SK-N-SH treated with all-trans-retinoic acid at 6 μM for 48 hours (cell line): ENCODE data around the gene PIEZO1.
A peak's percentile ranks its signal among the peaks of the same experiment; 100 is the strongest.
"Not testable (repeated sequence)": the region's sequence is repeated elsewhere in the genome, so short reads cannot be mapped to it uniquely, and the experiment has no call there.

ENCODE experiments used
- ATAC-seq: fragments of 200-7000 bp; cut with Tn5 transposase; 3 replicates; pipeline ENCODE4 v1.9.1; 2020; ENCODE audit warnings: mild to moderate bottlenecking, moderate library complexity
- ARNTL ChIP-seq: fragments of 450-650 bp; formaldehyde crosslinking; IDR thresholded peaks from 2 replicates; pipeline ENCODE4 v1.5.0; 2020; ENCODE audit warnings: low read depth, mild to moderate bottlenecking, moderate library complexity, borderline replicate concordance
- BACH2 ChIP-seq: fragments of 250-450 bp; sonication (Bioruptor Pico); IDR thresholded peaks from 2 replicates; pipeline ENCODE4 v1.9.0; 2021; ENCODE audit warnings: mild to moderate bottlenecking, borderline replicate concordance
- CSDC2 ChIP-seq: fragments of 250-450 bp; sonication (Bioruptor Pico); IDR thresholded peaks from 2 replicates; pipeline ENCODE4 v1.5.0; 2020; ENCODE audit warnings: mild to moderate bottlenecking, moderate library complexity
- ESRRG ChIP-seq: fragments of 250-450 bp; sonication (Bioruptor Pico); IDR thresholded peaks from 2 replicates; pipeline ENCODE4 v1.6.1; 2021; ENCODE audit warnings: mild to moderate bottlenecking
- GLIS3 ChIP-seq: fragments of 250-450 bp; sonication (Bioruptor Pico); IDR thresholded peaks from 2 replicates; pipeline ENCODE4 v1.5.0; 2020; ENCODE audit warnings: mild to moderate bottlenecking, moderate library complexity
- OSR1 ChIP-seq: fragments of 250-450 bp; sonication (Bioruptor Pico); IDR thresholded peaks from 2 replicates; pipeline ENCODE4 v1.8.0; 2022; ENCODE audit warnings: moderate library complexity, mild to moderate bottlenecking, inconsistent platforms
- PPARA ChIP-seq: fragments of 250-450 bp; sonication (Bioruptor Pico); IDR thresholded peaks from 2 replicates; pipeline ENCODE4 v1.5.0; 2020; ENCODE audit warnings: mild to moderate bottlenecking, borderline replicate concordance
- RARB ChIP-seq: fragments of 250-450 bp; sonication (Bioruptor Pico); IDR thresholded peaks from 2 replicates; pipeline ENCODE4 v1.8.0; 2021; ENCODE audit warnings: mild to moderate bottlenecking, moderate library complexity
- TCF4 ChIP-seq: fragments of 250-450 bp; sonication (Bioruptor Pico); IDR thresholded peaks from 2 replicates; pipeline ENCODE4 v1.8.0; 2021; ENCODE audit warnings: mild to moderate bottlenecking, moderate library complexity, borderline replicate concordance
- TOX ChIP-seq: fragments of 250-450 bp; sonication (Bioruptor Pico); IDR thresholded peaks from 2 replicates; pipeline ENCODE4 v1.8.0; 2021; ENCODE audit warnings: mild to moderate bottlenecking, moderate library complexity, borderline replicate concordance
- ZC3H10 ChIP-seq: fragments of 250-450 bp; sonication (Bioruptor Pico); IDR thresholded peaks from 2 replicates; pipeline ENCODE4 v1.5.1; 2021; ENCODE audit warnings: mild to moderate bottlenecking, moderate library complexity
- ZFP3 ChIP-seq: fragments of 250-450 bp; sonication (Bioruptor Pico); IDR thresholded peaks from 2 replicates; pipeline ENCODE4 v1.5.0; 2020; ENCODE audit warnings: mild to moderate bottlenecking, moderate library complexity
- ZFP30 ChIP-seq: fragments of 450-650 bp; formaldehyde crosslinking; IDR thresholded peaks from 2 replicates; pipeline ENCODE4 v1.5.0; 2022; ENCODE audit warnings: mild to moderate bottlenecking, moderate library complexity
- ZNF70 ChIP-seq: fragments of 450-650 bp; formaldehyde crosslinking; IDR thresholded peaks from 2 replicates; pipeline ENCODE4 v1.5.0; 2020; ENCODE audit warnings: mild to moderate bottlenecking, moderate library complexity
- ZNF8 ChIP-seq: fragments of 450-650 bp; formaldehyde crosslinking; IDR thresholded peaks from 2 replicates; pipeline ENCODE4 v1.5.0; 2020; ENCODE audit warnings: mild to moderate bottlenecking, moderate library complexity
- TF ChIP-seq, protein P1 (sequence below): fragments of 250-450 bp; sonication (Bioruptor Pico); IDR thresholded peaks from 2 replicates; pipeline ENCODE4 v1.5.1; 2020; ENCODE audit warnings: low read depth, mild to moderate bottlenecking, moderate library complexity
- TF ChIP-seq, protein P2 (sequence below): fragments of 250-450 bp; sonication (Bioruptor Pico); IDR thresholded peaks from 2 replicates; pipeline ENCODE4 v1.5.1; 2021; ENCODE audit warnings: mild to moderate bottlenecking, moderate library complexity
- TF ChIP-seq, protein P3 (sequence below): fragments of 250-450 bp; sonication (Bioruptor Pico); IDR thresholded peaks from 2 replicates; pipeline ENCODE4 v1.5.0; 2020; ENCODE audit warnings: mild to moderate bottlenecking, moderate library complexity
- TF ChIP-seq, protein P4 (sequence below): fragments of 250-450 bp; sonication (Bioruptor Pico); IDR thresholded peaks from 2 replicates; pipeline ENCODE4 v1.8.0; 2021; ENCODE audit warnings: low read depth, mild to moderate bottlenecking, moderate library complexity, borderline replicate concordance
- TF ChIP-seq, protein P5 (sequence below): fragments of 250-450 bp; sonication (Bioruptor Pico); IDR thresholded peaks from 2 replicates; pipeline ENCODE4 v1.8.0; 2020; ENCODE audit warnings: mild to moderate bottlenecking, moderate library complexity, borderline replicate concordance

PIEZO1 gene

DNA sequence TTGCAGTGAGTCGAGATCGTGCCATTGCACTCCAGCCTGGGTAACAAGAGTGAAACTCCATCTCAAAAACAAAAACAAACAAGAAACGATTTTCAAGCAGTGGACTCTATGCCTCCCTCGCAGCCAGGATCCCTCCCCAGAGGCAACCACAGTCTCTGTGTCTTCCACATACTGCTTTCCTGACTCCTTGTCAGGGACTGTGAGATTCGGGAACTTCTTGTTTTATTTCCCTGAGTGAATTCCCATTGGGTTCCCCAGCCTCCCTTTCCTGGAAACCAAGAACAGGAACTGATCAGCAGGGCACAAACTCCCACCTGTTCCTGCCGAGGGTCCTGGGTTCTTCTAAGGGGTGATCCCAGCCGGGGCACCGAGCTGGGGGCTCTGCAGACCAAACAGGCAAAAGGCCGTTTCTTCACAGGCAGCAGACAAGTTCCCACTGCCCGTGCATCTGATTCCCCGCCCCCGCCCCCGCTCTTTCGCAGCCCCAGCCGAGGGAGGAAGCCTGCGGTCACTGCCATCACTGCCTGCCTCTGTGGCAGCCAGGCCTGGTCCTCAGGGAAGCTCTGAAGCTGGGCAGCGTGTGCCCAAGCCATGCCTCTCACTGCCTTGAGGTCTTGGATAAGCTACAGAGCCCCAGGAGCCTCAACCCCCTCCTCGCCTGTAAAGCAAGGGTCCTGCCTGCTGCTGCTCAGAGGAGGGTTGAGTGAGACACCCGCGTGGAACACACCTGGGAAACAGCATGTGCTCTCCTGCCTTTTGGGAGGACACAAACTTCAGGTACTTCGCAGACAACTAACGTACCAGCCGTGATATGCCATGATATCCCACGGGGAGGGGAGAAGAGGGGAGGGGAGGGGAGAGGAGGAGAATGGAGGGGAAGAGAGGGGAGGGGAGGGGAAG, 5.5 kb upstream of the PIEZO1 start:
- TF ChIP-seq CSDC2 (CRISPR knock-in tag) (no peak), GLIS3 (CRISPR knock-in tag) (no peak), PPARA (no peak), RARB (CRISPR knock-in tag) (no peak), ZC3H10 (no peak), ZFP30 (CRISPR knock-in tag) (no peak), ZNF70 (CRISPR knock-in tag) (no peak)
- TF ChIP-seq, protein P1, sequence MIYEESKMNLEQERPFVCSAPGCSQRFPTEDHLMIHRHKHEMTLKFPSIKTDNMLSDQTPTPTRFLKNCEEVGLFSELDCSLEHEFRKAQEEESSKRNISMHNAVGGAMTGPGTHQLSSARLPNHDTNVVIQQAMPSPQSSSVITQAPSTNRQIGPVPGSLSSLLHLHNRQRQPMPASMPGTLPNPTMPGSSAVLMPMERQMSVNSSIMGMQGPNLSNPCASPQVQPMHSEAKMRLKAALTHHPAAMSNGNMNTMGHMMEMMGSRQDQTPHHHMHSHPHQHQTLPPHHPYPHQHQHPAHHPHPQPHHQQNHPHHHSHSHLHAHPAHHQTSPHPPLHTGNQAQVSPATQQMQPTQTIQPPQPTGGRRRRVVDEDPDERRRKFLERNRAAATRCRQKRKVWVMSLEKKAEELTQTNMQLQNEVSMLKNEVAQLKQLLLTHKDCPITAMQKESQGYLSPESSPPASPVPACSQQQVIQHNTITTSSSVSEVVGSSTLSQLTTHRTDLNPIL (CRISPR knock-in tag): no peak
- TF ChIP-seq, protein P2, sequence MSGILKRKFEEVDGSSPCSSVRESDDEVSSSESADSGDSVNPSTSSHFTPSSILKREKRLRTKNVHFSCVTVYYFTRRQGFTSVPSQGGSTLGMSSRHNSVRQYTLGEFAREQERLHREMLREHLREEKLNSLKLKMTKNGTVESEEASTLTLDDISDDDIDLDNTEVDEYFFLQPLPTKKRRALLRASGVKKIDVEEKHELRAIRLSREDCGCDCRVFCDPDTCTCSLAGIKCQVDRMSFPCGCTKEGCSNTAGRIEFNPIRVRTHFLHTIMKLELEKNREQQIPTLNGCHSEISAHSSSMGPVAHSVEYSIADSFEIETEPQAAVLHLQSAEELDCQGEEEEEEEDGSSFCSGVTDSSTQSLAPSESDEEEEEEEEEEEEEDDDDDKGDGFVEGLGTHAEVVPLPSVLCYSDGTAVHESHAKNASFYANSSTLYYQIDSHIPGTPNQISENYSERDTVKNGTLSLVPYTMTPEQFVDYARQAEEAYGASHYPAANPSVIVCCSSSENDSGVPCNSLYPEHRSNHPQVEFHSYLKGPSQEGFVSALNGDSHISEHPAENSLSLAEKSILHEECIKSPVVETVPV (CRISPR knock-in tag): no peak
- peak; percentile 23 for ATAC-seq

DNA sequence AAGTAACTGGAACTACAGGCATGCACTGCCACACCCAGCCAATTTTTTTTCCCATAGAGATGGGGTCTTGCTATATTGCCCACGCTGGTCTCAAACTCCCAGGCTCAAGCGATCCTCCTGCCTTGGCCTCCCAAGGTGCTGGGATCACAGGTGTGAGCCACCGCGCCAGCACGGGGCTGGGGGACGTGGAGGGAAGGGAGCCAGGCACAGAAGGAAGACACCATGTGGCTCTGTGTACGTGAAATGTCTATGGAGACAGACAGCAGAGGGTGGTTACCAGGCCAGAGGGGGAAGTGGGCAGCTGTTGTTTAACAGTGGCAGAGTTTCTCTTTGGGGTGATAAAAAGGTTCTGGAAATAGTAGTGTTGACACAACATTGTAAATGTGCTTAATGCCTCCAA, 4.6 kb upstream of the PIEZO1 start:
- ATAC-seq: no peak
- TF ChIP-seq PPARA (no peak), ZC3H10 (no peak), BACH2 (no peak)
- TF ChIP-seq, all 23 proteins: peak for 0

DNA sequence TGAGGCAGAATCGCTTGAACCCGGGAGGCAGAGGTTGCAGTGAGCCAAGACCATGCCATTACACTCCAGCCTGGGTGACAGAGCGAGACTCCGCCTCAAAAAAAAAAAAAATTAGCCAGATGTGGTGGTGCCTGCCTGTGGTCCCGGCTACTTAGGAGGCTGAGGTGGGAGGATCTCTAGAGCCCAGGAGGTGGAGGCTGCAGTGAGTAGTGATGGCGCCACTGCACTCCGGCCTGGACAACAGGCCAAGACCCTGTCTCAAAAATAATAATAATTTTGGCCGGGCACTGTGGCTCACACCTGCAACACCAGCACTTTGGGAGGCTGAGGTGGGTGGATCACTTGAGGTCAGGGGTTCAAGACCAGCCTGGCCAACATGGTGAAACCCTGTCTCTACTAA, 3.7 kb upstream of the PIEZO1 start:
- ATAC-seq: not testable (repeated sequence)

DNA sequence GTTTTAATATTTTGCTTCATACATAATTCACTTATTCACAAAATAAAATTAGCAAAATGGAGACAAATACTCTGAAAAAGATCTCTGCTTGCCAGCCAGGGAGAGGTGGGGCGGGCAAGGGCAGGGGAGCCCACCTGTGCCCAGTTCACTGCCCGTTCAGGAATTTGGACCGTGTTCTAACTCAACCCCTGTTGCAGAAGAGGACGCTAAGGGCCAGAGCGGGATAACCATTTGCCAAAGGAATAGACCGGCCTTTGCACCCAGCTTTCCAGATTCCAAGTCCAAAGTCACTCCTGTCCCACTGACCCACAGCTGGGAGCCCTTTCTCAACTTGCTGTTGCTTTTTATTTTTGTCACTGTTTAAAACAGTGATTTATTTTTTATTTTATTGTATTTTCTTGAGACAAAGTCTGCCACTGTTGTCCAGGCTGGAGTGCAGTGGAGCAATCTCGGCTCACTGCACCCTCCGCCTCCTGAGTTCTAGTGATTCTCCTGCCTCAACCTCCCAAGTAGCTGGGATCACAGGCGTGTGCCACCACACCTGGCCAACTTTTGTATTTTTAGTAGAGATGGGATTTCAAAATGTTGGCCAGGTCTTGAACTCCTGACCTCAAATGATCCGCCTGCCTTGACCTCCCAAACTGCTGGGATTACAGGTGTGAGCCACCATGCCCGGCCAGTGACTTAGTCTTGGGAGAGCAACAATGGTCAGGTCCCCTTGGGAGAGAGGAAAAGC, 2.7 kb upstream of the PIEZO1 start:
- no peak for ATAC-seq
- TF ChIP-seq GLIS3 (CRISPR knock-in tag) (no peak), PPARA (no peak), ZC3H10 (no peak), ZFP3 (CRISPR knock-in tag) (no peak), BACH2 (no peak), TOX (CRISPR knock-in tag) (no peak), ARNTL (no peak), RARB (CRISPR knock-in tag) (no peak), ESRRG (no peak), ZFP30 (CRISPR knock-in tag) (no peak), ZNF8 (no peak), CSDC2 (CRISPR knock-in tag) (no peak), TCF4 (CRISPR knock-in tag) (no peak), OSR1 (CRISPR knock-in tag) (no peak)
- TF ChIP-seq, protein P3, sequence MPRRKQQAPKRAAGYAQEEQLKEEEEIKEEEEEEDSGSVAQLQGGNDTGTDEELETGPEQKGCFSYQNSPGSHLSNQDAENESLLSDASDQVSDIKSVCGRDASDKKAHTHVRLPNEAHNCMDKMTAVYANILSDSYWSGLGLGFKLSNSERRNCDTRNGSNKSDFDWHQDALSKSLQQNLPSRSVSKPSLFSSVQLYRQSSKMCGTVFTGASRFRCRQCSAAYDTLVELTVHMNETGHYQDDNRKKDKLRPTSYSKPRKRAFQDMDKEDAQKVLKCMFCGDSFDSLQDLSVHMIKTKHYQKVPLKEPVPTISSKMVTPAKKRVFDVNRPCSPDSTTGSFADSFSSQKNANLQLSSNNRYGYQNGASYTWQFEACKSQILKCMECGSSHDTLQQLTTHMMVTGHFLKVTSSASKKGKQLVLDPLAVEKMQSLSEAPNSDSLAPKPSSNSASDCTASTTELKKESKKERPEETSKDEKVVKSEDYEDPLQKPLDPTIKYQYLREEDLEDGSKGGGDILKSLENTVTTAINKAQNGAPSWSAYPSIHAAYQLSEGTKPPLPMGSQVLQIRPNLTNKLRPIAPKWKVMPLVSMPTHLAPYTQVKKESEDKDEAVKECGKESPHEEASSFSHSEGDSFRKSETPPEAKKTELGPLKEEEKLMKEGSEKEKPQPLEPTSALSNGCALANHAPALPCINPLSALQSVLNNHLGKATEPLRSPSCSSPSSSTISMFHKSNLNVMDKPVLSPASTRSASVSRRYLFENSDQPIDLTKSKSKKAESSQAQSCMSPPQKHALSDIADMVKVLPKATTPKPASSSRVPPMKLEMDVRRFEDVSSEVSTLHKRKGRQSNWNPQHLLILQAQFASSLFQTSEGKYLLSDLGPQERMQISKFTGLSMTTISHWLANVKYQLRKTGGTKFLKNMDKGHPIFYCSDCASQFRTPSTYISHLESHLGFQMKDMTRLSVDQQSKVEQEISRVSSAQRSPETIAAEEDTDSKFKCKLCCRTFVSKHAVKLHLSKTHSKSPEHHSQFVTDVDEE (CRISPR knock-in tag): no peak
- TF ChIP-seq, protein P4, sequence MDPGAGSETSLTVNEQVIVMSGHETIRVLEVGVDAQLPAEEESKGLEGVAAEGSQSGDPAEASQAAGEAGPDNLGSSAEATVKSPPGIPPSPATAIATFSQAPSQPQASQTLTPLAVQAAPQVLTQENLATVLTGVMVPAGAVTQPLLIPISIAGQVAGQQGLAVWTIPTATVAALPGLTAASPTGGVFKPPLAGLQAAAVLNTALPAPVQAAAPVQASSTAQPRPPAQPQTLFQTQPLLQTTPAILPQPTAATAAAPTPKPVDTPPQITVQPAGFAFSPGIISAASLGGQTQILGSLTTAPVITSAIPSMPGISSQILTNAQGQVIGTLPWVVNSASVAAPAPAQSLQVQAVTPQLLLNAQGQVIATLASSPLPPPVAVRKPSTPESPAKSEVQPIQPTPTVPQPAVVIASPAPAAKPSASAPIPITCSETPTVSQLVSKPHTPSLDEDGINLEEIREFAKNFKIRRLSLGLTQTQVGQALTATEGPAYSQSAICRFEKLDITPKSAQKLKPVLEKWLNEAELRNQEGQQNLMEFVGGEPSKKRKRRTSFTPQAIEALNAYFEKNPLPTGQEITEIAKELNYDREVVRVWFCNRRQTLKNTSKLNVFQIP (CRISPR knock-in tag): no peak
- TF ChIP-seq, protein P1 (CRISPR knock-in tag): no peak
- TF ChIP-seq, protein P2 (CRISPR knock-in tag): no peak
- TF ChIP-seq, protein P5, sequence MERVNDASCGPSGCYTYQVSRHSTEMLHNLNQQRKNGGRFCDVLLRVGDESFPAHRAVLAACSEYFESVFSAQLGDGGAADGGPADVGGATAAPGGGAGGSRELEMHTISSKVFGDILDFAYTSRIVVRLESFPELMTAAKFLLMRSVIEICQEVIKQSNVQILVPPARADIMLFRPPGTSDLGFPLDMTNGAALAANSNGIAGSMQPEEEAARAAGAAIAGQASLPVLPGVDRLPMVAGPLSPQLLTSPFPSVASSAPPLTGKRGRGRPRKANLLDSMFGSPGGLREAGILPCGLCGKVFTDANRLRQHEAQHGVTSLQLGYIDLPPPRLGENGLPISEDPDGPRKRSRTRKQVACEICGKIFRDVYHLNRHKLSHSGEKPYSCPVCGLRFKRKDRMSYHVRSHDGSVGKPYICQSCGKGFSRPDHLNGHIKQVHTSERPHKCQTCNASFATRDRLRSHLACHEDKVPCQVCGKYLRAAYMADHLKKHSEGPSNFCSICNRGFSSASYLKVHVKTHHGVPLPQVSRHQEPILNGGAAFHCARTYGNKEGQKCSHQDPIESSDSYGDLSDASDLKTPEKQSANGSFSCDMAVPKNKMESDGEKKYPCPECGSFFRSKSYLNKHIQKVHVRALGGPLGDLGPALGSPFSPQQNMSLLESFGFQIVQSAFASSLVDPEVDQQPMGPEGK (CRISPR knock-in tag): no peak
